ENCODE results near the gene RBM24.
A peak's percentile ranks its signal among the peaks of the same experiment; 100 is the strongest.

The RBM24 gene
- long read RNA-seq: 0 reads

DNA sequence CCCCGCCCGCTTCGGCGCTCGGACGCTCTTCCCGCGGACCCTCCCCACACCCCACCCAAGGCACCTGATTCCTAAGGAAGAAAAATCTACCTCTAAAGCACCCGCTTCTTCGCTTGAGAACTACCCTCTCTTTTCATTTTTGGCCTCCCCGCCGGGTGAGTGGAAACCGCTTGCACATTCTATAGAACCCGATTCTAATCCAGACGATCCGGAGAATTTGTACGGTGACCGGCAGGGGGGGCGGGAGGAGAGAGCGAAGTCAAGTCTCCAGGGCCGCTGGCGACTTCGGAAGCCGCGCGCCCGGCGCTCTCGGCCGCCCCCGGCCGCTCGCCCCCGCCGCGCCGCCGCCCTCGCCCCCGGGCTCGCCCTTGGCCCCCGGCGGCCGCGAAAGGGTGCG lies at the start of gene RBM24:
Gene RBM24, plus strand, starts transcription at position 262 of the 397 bp plus-strand sequence. CDS start 221 bp downstream, outside the sequence.
- Histone ChIP-seq H3K27ac (replicated peaks) (no peak within 1 kb of the TSS), H3K27me3 (ENCODE audit: insufficient read depth, poor library complexity, severe bottlenecking) (peaks cover 30% of the 10 kb centered on the region), H3K4me3 (replicated peaks; ENCODE audit: insufficient read depth, low read length) (peak within 1 kb of the TSS; percentile 18; the same call in 1 of the 2 replicates)
- peak in 1 of 2 experiments; percentile 43 for DNase-seq (ENCODE audit: low read depth in 1 of 2, low spot score in 1 of 2)
- TF ChIP-seq SPI1 (IDR thresholded peaks at IDR 0.05; ENCODE audit: borderline replicate concordance, low read depth): no peak
- no peak for TF ChIP-seq REST (IDR thresholded peaks at IDR 0.05; ENCODE audit: insufficient replicate concordance, low read depth)
- TF ChIP-seq GABPA (IDR thresholded peaks at IDR 0.05; ENCODE audit: low read depth): no peak
- no peak for TF ChIP-seq CTCF (IDR thresholded peaks at IDR 0.05; ENCODE audit: insufficient read depth, low read length)
- no peak for TF ChIP-seq POLR2AphosphoS5 (IDR thresholded peaks at IDR 0.05; ENCODE audit: low read depth)

DNA sequence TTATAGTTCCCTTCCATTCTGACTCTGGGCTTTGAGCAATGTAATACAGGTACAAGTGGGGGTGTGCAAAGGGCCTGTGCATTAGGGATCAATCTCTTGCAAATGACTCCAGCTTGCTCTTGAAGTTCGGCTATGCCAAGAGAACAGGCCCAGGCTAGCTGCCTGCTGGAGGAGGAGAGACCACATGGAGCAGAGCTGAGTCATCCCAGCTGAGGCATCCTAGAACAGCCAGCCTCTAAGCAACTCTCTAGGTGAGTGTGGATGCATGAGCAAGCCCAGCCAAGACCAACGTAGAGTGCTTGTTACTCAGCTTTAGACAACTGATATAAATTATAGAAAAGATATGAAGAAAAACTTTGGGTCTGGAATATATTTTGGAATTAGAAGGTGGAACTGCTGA lies 47.6 kb upstream of the RBM24 start:
- no peak for DNase-seq (ENCODE audit: low read depth in 1 of 2, low spot score in 1 of 2)
- no peak overlapping the region for H3K4me3 ChIP-seq (replicated peaks; ENCODE audit: insufficient read depth, low read length)
- H3K27me3 ChIP-seq (ENCODE audit: insufficient read depth, poor library complexity, severe bottlenecking): no peaks in the 10 kb centered on the region
- TF ChIP-seq REST (IDR thresholded peaks at IDR 0.05; ENCODE audit: insufficient replicate concordance, low read depth): no peak
- H3K27ac ChIP-seq (replicated peaks): no peak overlapping the region

DNA sequence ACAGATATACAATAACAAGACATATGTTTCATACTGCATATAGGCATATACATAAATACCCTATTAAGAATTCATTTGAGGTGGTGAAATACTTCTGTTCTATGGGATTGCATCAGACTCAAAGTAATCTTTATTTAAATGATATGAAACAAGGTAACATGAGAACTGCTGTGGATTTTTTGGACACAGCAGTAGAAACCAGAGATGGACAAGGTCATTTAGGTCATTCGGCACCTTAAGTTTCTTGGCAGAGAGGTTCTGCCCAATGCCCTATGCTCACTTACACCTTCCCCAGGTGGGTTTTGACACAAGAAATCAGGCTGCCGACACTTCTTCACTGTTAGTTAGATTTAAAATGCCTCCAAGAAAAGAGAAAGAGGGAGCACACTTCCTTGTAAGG lies 43.9 kb upstream of the RBM24 start:
- Histone ChIP-seq H3K27ac (replicated peaks) (no peak overlapping the region), H3K4me3 (replicated peaks; ENCODE audit: insufficient read depth, low read length) (no peak overlapping the region), H3K27me3 (ENCODE audit: insufficient read depth, poor library complexity, severe bottlenecking) (no peaks in the 10 kb centered on the region)
- TF ChIP-seq CTCF (IDR thresholded peaks at IDR 0.05; ENCODE audit: insufficient read depth, low read length) (no peak), POLR2AphosphoS5 (IDR thresholded peaks at IDR 0.05; ENCODE audit: low read depth) (no peak), REST (IDR thresholded peaks at IDR 0.05; ENCODE audit: insufficient replicate concordance, low read depth) (no peak), GABPA (IDR thresholded peaks at IDR 0.05; ENCODE audit: low read depth) (no peak), SPI1 (IDR thresholded peaks at IDR 0.05; ENCODE audit: borderline replicate concordance, low read depth) (no peak)
- no peak for DNase-seq (ENCODE audit: low read depth in 1 of 2, low spot score in 1 of 2)

DNA sequence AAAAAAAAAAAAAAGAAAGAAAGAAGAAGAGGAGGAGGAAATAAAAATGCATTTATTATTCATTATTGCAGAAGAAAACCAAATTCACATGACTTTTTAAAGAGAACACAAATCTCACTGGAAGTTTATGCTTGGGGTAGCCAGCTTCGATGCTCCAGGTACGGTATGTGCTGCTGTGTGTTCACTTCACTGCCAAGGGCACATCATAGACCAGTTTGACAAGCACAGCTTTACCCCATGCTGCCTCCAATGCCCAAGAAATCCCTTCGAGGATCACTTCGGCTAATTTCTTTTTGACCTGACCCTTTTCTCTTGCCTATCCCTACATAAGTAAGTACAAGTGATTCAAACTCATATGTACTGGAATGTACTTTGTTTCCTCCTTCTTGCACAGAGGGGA lies 41.9 kb upstream of the RBM24 start:
- Histone ChIP-seq H3K27me3 (ENCODE audit: insufficient read depth, poor library complexity, severe bottlenecking) (no peaks in the 10 kb centered on the region), H3K4me3 (replicated peaks; ENCODE audit: insufficient read depth, low read length) (no peak overlapping the region), H3K27ac (replicated peaks) (no peak overlapping the region)
- TF ChIP-seq GABPA (IDR thresholded peaks at IDR 0.05; ENCODE audit: low read depth): no peak
- no peak for DNase-seq (ENCODE audit: low read depth in 1 of 2, low spot score in 1 of 2)

Measured in HL-60 (cell line).